Lung (tissue), 13 donors: ENCODE results near the gene PTGES3. TPM values are rescaled to one million over a fixed set of nuclear protein-coding genes. Genes with fewer than 3 reads are reported as not detected.

Source experiments
- ATAC-seq: fragments of 200-7000 bp; cut with Tn5 transposase; one replicate; pipeline ENCODE4 v1.9.1; 2020; ENCODE audit warnings: moderate number of reproducible peaks; ENCODE audit not compliant: insufficient read depth, low FRiP score
- DNase-seq, 3 donors: peaks; one replicate each; pipeline ENCODE4 v3.0.0-alpha.2; 2013 to 2017
- H3K27ac ChIP-seq, 2 donors: one replicate each; pipeline ENCODE4 v1.5.1; 2013; ENCODE audit warnings: mild to moderate bottlenecking in 2 of 2, moderate library complexity in 2 of 2, control low read depth in 1 of 2, inconsistent platforms in 1 of 2, low read depth in 1 of 2, low read length in 1 of 2
- H3K27me3 ChIP-seq, 3 donors: one replicate each; pipeline ENCODE4 v1.5.1; 2013; ENCODE audit warnings: low read length in 2 of 3; ENCODE audit not compliant: control insufficient read depth in 3 of 3, insufficient read depth in 3 of 3
- H3K36me3 ChIP-seq, 4 donors: one replicate each; pipeline ENCODE4 v1.5.1; 2013; ENCODE audit warnings: low read length in 4 of 4, mild to moderate bottlenecking in 1 of 4, moderate library complexity in 1 of 4; ENCODE audit not compliant: control insufficient read depth in 4 of 4, insufficient read depth in 4 of 4
- H3K4me1 ChIP-seq, 5 donors: one replicate each; pipeline ENCODE4 v1.5.1; 2013; ENCODE audit warnings: low read length in 5 of 5, mild to moderate bottlenecking in 2 of 5, moderate library complexity in 1 of 5; ENCODE audit not compliant: control insufficient read depth in 5 of 5, insufficient read depth in 5 of 5
- H3K4me3 ChIP-seq: one replicate; pipeline ENCODE4 v1.5.1; 2013; ENCODE audit warnings: mild to moderate bottlenecking, control low read depth, moderate library complexity
- H3K9ac ChIP-seq, 2 donors: one replicate each; pipeline ENCODE4 v1.5.1; 2013; ENCODE audit warnings: low read length in 2 of 2, control low read depth in 1 of 2; ENCODE audit not compliant: insufficient read depth in 1 of 2
- H3K9me3 ChIP-seq, 4 donors: one replicate each; pipeline ENCODE4 v1.5.1; 2013; ENCODE audit warnings: low read length in 3 of 4, mild to moderate bottlenecking in 1 of 4, moderate library complexity in 1 of 4; ENCODE audit not compliant: control insufficient read depth in 4 of 4, insufficient read depth in 3 of 4
- CTCF ChIP-seq: IDR thresholded peaks from 2 replicates; pipeline ENCODE4 v1.5.1; 2012; ENCODE audit warnings: mild to moderate bottlenecking; ENCODE audit errors: control extremely low read depth, extremely low read depth
- WGBS, 2 donors: extraction: QIAGEN DNeasy Blood & Tissue Kit; methylation state at CpG; one replicate each; pipeline ENCODE4 v1.1.7; 2013; 5-methylcytosine and 5-hydroxymethylcytosine counted together
- polyA plus RNA-seq, 2 donors: library from polyadenylated mRNA; stranded (reverse); fragments of 200-250 nt; gene quantifications; one replicate each; pipeline ENCODE4 v1.2.1, GENCODE V29; 2013
- small RNA-seq: library from RNA; depleted of rRNA; stranded (forward); fragments of <200 nt; gene quantifications from one replicate; pipeline ENCODE3, GENCODE V24; 2014; ENCODE audit warnings: low replicate concordance
- total RNA-seq, 2 donors: library from RNA; depleted of rRNA in 1 of 2; stranded (reverse); fragments of >200 nt in 1 of 2; gene quantifications; one replicate each; pipeline ENCODE4 v1.2.1, GENCODE V29; 2014 to 2021
- donor health status: control.
- donor health status: control.
- donor health status: Bipolar disorder and iron deficiency.
- donor health status: healthy.
- donor health status: DM: yes; HTN: yes; CAD: no.

PTGES3 gene
- total and polyA plus RNA-seq, 4 donors, result 88.6 to 180 (median 152) TPM

- WGBS, 2 donors, result 88 to 90% methylated on average over 8 of the region's 8 CpGs
- Histone ChIP-seq H3K9me3 (no peaks in the 10 kb centered on the region), H3K4me1 (peaks cover 0 to 11% (median 0%) of the 10 kb centered on the region in 5 donors), H3K9ac (no peak overlapping the region), H3K4me3 (no peak overlapping the region), H3K27me3 (no peaks in the 10 kb centered on the region), H3K36me3 (peaks cover 54 to 77% (median 67%) of the 10 kb centered on the region in 4 donors), H3K27ac (no peak overlapping the region)
- DNase-seq (no peak), ATAC-seq (no peak)
- TF ChIP-seq CTCF, result no peak
Observed at GRCh38 chr12:56614627-56615026, 73.5 kb downstream of the PTGES3 start.

Small RNAs within 50 kb of the gene (small RNA-seq; reads per million reads assigned to genes)
- gene RN7SL809P (not detected), gene SNORD59A (3,787 reads per million, percentile 100 among the genes with 10 or more reads in this experiment)

Other genes starting within 250 kb of the PTGES3 start
- gene TIMELESS, start 238.9 kb downstream of the PTGES3 start, total RNA-seq, result 10 to 100 TPM in 1 of 2 donors, 1 to 10 TPM in 1; 9.9 to 11.2 TPM
- 1 to 10 TPM; 7.3 to 8.1 TPM for gene TIMELESS, start 238.9 kb downstream of the PTGES3 start, polyA plus RNA-seq
- not detected for gene MIP, start 233.6 kb downstream of the PTGES3 start, total RNA-seq
- under 1 TPM; 0.06 to 0.08 TPM for gene MIP, start 233.6 kb downstream of the PTGES3 start, polyA plus RNA-seq
- 1 to 10 TPM; 2.5 to 3.4 TPM for gene SPRYD4, start 219.7 kb downstream of the PTGES3 start, total RNA-seq
- gene SPRYD4, start 219.7 kb downstream of the PTGES3 start, polyA plus RNA-seq, result 1 to 10 TPM; 2.0 to 2.2 TPM
- 1 to 10 TPM; 2.6 to 4.8 TPM for gene GLS2, start 200.1 kb downstream of the PTGES3 start, total RNA-seq
- 1 to 10 TPM; 1.1 to 4.5 TPM for gene GLS2, start 200.1 kb downstream of the PTGES3 start, polyA plus RNA-seq
- 10 to 100 TPM; 56.3 to 71.0 TPM for gene RBMS2, start 166.5 kb downstream of the PTGES3 start, total RNA-seq
- 10 to 100 TPM; 16.3 to 29.1 TPM for gene RBMS2, start 166.5 kb downstream of the PTGES3 start, polyA plus RNA-seq
- 10 to 100 TPM; 81.4 to 92.0 TPM for gene BAZ2A, start 58.0 kb downstream of the PTGES3 start, total RNA-seq
- gene BAZ2A, start 58.0 kb downstream of the PTGES3 start, polyA plus RNA-seq, result 10 to 100 TPM; 31.3 to 39.6 TPM
- 100 to 1,000 TPM; 249 to 529 TPM for gene ATP5F1B, start 42.3 kb downstream of the PTGES3 start, total RNA-seq
- 100 to 1,000 TPM; 216 to 537 TPM for gene ATP5F1B, start 42.3 kb downstream of the PTGES3 start, polyA plus RNA-seq
- gene NACA, start 37.0 kb upstream of the PTGES3 start, total RNA-seq, result 1,000 to 10,000 TPM in 1 of 2 donors, 100 to 1,000 TPM in 1; 488 to 1,240 TPM
- 1,000 to 10,000 TPM; 1,081 to 1,734 TPM for gene NACA, start 37.0 kb upstream of the PTGES3 start, polyA plus RNA-seq
- 1 to 10 TPM; 5.5 to 9.9 TPM for gene PRIM1, start 64.0 kb upstream of the PTGES3 start, total RNA-seq
- gene PRIM1, start 64.0 kb upstream of the PTGES3 start, polyA plus RNA-seq, result 1 to 10 TPM; 3.1 to 4.4 TPM
- 100 to 1,000 TPM in 1 of 2 donors, 10 to 100 TPM in 1; 34.3 to 107 TPM for gene HSD17B6, start 75.0 kb upstream of the PTGES3 start, total RNA-seq
- gene HSD17B6, start 75.0 kb upstream of the PTGES3 start, polyA plus RNA-seq, result 10 to 100 TPM; 10.7 to 45.3 TPM
- gene SDR9C7, start 246.1 kb upstream of the PTGES3 start, total RNA-seq, result not detected
- gene SDR9C7, start 246.1 kb upstream of the PTGES3 start, polyA plus RNA-seq, result not detected